ENCODE measurements around the gene ZNF398.
"Not testable (repeated sequence)": the region's sequence is repeated elsewhere in the genome, so short reads cannot be mapped to it uniquely, and the experiment has no call there.

ZNF398 gene

GRCh38 chr7:149136118-149136517 is 11.1 kb upstream of the ZNF398 start:
- TF ChIP-seq CTCF (IDR thresholded peaks at IDR 0.05; ENCODE audit: low read depth, low read length): no peak
- no peak for DNase-seq (ENCODE audit: extremely low read depth, low read depth)

- TF ChIP-seq CTCF (IDR thresholded peaks at IDR 0.05; ENCODE audit: low read depth, low read length): no peak
- DNase-seq (ENCODE audit: extremely low read depth, low read depth): no peak
Measured at GRCh38 chr7:149140831-149141230, 6.4 kb upstream of the ZNF398 start.

GRCh38 chr7:149141893-149142292 is 5.4 kb upstream of the ZNF398 start:
- TF ChIP-seq CTCF (IDR thresholded peaks at IDR 0.05; ENCODE audit: low read depth, low read length): no peak
- DNase-seq (ENCODE audit: extremely low read depth, low read depth): no peak

- DNase-seq (ENCODE audit: extremely low read depth, low read depth): not testable (repeated sequence)
Measured at GRCh38 chr7:149144436-149144922, 2.8 kb upstream of the ZNF398 start.

- no peak for DNase-seq (ENCODE audit: extremely low read depth, low read depth)
- no peak for TF ChIP-seq CTCF (IDR thresholded peaks at IDR 0.05; ENCODE audit: low read depth, low read length)
Measured at GRCh38 chr7:149145031-149145845, 2.0 kb upstream of the ZNF398 start.

- DNase-seq (ENCODE audit: extremely low read depth, low read depth): no peak
Measured at GRCh38 chr7:149147752-149148653, 750 bp downstream of the ZNF398 start.

GRCh38 chr7:149150981-149151380 is 3.7 kb downstream of the ZNF398 start:
- TF ChIP-seq CTCF (IDR thresholded peaks at IDR 0.05; ENCODE audit: low read depth, low read length): no peak
- no peak for DNase-seq (ENCODE audit: extremely low read depth, low read depth)

More at GRCh38 chr7:149147752-149148653, 750 bp downstream of the ZNF398 start:
- no peak for TF ChIP-seq CTCF (IDR thresholded peaks at IDR 0.05; ENCODE audit: low read depth, low read length)

All from AG09319 (cell line).